ENCODE results near the gene MMD. TPM values are rescaled to one million over a fixed set of nuclear protein-coding genes. Genes with fewer than 3 reads are reported as not detected.
"Not testable (repeated sequence)": the region's sequence is repeated elsewhere in the genome, so short reads cannot be mapped to it uniquely, and the experiment has no call there.

The MMD gene
- total RNA-seq, 1 donor from 2014 or later, result 21.7 TPM

DNA sequence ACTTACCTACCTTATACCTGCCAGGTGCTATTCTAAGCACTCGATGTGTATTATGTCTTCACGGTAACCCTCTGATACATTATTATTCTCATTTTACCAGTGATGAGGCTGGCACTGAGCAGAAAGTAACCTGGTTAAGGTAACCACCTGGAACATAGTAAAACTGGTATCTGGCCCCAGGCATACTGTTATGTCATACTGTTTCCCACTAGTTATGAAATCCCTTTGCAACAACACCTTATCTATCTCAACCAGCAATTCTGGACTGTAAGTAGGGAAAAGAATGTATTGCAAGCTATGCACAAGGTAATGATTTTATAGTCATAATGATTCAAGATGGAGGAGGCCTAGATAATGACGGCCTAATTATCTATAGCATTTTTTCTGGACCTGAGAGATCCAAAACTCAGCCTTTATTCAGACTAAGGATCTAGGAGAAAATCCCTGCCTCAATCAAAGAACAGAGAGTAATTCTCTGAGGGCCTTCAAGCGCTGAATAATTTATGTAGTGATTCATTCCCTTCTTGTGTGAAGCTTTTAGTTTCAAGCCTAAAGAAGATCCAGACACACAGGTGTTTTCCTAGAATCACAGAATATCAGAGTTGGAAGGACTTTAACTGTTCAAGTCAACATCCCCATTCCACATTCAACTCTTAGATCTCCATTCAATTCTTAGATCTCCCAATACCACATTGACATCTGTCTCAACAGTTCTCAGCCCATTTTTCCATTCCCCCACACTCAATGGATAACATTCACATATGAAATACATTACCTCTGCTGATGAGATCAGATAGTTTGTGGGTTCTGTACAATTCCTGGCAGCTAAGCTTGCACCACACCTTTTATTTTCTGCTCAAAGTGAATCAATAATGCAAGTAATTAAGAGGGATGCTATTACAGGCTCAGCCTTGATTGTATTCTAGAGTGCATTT, 14.9 kb upstream of the MMD start:
- Mint-ChIP-seq H3K27me3 (peaks cover 2% of the 10 kb centered on the region), H3K4me1 (peaks cover 43% of the 10 kb centered on the region), H3K9me3 (peaks cover 4% of the 10 kb centered on the region), H3K4me3 (no peak overlapping the region), H3K27ac (peak overlapping the region; percentile 1), H3K36me3 (ENCODE audit: low read depth) (no peaks in the 10 kb centered on the region)
- DNase-seq, result no peak
- intact Hi-C loops (cut with micrococcal nuclease), result loop anchor here (2.0 kb wide), 1 partner anchor 22 kb away; no protein-coding TSS in a partner anchor

DNA sequence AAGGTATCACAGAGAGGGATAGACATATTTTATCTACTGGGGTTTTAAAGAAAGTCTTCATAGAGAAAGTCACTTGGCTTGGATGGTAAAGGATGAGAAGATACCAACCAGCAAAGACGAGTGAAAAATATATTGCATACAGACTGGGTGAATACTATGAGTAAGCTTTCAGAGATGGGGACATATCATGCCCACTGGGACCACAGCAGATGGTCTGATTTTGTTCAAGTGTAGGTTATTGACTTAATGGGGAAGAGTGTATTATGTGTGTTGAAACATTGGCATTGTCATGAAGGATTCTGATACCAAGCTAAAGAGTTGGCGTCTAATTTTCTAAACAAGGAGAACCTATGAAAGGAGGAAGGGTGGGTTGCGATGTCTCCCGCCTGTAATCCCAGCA, 13.8 kb upstream of the MMD start:
- H3K4me1 Mint-ChIP-seq, result peaks cover 45% of the 10 kb centered on the region
- DNase-seq, result no peak
- no peak overlapping the region for H3K27ac Mint-ChIP-seq
- no peaks in the 10 kb centered on the region for H3K36me3 Mint-ChIP-seq (ENCODE audit: low read depth)
- peaks cover 4% of the 10 kb centered on the region for H3K9me3 Mint-ChIP-seq
- peaks cover 1% of the 10 kb centered on the region for H3K27me3 Mint-ChIP-seq
- intact Hi-C loops (cut with micrococcal nuclease), result no loop called here
- no peak overlapping the region for H3K4me3 Mint-ChIP-seq

DNA sequence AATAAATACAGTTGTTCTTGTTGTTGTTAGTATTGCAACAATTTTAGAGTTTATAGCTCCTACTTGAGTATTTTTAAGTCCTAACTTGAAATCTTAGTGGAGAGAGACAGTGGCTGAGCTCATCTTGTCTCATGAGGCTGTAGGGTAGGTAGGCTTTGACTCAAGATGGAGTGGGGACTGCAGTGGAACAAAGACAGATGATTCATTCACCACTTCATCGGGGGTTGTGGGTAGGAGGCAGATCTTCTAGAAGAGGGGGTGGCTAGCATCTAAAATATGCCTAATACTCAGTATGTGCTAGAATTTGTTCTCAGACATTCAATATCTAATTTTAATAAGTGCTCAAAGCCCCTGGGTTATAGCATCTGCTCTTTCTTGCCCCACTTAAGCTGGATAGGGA, 13.1 kb upstream of the MMD start:
- H3K27me3 Mint-ChIP-seq, result peaks cover 1% of the 10 kb centered on the region
- no peak overlapping the region for H3K4me3 Mint-ChIP-seq
- H3K36me3 Mint-ChIP-seq (ENCODE audit: low read depth), result no peaks in the 10 kb centered on the region
- intact Hi-C loops (cut with micrococcal nuclease), result no loop called here
- peaks cover 4% of the 10 kb centered on the region for H3K9me3 Mint-ChIP-seq
- no peak for DNase-seq
- H3K27ac Mint-ChIP-seq, result no peak overlapping the region
- H3K4me1 Mint-ChIP-seq, result peaks cover 45% of the 10 kb centered on the region

DNA sequence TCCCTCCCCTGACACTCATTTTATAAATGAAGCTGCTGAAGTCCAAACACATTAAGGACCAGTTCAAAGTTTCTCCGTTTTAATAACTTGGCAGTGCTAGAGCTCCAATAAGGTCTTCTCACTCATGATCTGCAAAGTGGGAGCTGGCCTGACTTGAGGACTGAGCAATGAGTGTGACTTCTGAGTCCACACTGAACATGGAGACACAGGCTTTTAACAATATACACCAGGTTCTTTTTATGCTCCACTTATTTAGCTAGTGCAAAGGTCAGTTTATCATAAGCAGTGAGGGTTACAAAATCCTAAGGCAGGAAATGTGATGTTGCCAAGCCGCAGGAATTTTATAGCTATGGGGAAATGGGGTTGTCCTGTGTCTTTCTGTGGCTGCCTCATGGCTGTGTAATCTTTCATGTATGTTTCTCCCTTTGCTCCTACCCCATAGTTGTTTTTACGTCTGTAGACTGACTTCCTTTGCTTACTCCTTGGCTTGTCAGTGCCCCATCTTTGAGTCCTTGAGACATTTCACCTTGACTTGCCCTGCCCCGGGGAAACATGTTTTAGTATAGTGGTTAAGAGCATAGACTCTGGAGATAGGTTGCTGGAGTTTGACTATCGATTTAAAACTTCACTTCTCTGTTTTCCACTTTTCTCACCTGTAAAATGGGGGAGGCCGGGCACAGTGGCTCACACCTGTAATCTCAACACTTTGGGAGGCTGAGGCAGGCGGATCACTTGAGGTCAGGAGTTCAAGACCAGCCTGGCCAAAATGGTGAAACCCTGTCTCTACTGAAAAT, 12.2 kb upstream of the MMD start:
- Mint-ChIP-seq H3K27me3 (peaks cover 4% of the 10 kb centered on the region), H3K9me3 (peaks cover 4% of the 10 kb centered on the region), H3K4me3 (no peak overlapping the region), H3K4me1 (peaks cover 45% of the 10 kb centered on the region), H3K36me3 (ENCODE audit: low read depth) (no peaks in the 10 kb centered on the region), H3K27ac (no peak overlapping the region)
- intact Hi-C loops (cut with micrococcal nuclease), result no loop called here
- no peak for DNase-seq

DNA sequence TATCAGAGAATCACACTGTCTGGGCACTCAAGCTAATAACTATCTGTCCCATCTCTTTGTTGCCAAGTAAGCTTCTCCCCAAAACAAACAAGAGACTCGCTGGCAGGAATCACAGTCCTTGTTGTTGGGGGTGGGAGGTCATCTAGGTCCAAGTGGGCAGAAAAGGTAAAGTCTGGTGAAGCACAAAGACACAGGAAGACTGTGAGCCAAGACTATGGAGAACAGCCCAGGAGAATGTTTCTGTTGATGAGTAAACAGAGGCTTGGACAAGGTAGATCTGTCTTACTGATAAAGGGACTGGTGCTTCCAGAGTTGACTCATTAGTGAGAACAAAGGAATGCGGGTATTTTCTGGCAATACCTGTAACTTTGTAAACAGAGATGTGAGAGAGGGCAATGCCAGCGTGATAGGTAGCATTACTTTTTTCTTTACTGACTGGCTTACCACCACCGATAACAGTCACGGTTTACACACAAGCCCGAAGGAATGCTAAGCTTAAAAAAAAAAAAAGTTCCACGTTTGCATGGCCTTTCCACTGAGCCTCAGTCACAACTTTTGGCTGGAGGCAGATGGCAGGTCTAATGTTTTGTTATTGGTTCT, 11.5 kb upstream of the MMD start:
- Mint-ChIP-seq H3K4me1 (peaks cover 46% of the 10 kb centered on the region), H3K9me3 (peaks cover 4% of the 10 kb centered on the region), H3K27ac (peak overlapping the region; percentile 9), H3K27me3 (peaks cover 6% of the 10 kb centered on the region), H3K4me3 (peak overlapping the region; percentile 11), H3K36me3 (ENCODE audit: low read depth) (no peaks in the 10 kb centered on the region)
- intact Hi-C loops (cut with micrococcal nuclease), result no loop called here
- DNase-seq, result no peak

DNA sequence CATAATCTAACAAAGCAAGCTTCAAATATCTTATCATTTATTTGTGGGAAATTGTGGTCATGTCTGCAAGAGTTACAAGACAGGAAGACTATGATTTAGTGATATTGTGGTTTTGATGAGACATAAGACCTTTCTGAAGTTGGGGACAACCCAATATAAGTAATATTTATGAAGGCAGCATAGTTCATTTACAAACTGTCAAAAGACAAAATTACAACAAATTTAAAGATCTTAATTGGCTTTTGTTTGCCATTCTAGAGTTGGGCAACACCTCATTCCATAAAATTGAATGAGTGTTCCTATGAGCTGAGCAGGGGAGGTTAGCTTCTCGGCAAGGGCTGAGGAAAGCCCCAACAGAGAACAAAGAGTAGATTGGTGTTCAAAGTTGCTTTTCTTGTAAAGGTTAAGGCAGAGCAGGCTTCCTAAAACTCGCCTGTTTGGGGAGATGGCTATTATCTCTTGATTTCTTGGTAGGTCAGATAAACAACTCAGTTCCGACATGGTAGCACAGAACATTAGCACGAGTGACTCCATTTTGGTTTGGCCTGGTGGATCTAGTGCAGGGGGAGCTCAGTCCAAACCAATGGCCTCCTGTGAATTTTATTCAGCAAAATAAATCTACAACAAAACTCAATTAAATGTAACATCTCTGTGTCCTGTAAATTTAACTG, 10.9 kb upstream of the MMD start:
- Mint-ChIP-seq H3K27me3 (peaks cover 8% of the 10 kb centered on the region), H3K4me3 (peak overlapping the region; percentile 36), H3K36me3 (ENCODE audit: low read depth) (no peaks in the 10 kb centered on the region), H3K4me1 (peaks cover 43% of the 10 kb centered on the region), H3K9me3 (peaks cover 4% of the 10 kb centered on the region), H3K27ac (peak overlapping the region; percentile 76)
- intact Hi-C loops (cut with micrococcal nuclease), result no loop called here
- no peak for DNase-seq

DNA sequence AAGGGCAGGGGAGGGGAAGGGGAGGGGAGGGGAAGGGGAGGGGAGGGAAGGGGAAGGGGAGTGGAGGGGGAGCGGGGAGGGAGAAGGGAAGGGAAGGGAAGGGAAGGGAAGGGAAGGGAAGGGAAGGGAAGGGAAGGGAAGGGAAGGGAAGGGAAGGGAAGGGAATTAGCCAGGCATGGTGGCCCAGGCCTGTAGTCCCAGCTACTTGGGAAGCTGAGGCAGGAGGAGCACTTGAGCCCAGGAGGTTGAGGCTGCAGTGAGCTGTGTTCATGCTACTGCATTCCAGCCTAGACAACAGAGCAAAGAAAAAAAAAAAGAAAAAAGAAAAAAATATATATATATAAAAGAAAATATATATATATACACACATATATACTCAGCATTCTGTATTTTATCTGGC, 10.3 kb upstream of the MMD start:
- H3K4me3 Mint-ChIP-seq; DNase-seq; H3K27ac Mint-ChIP-seq; H3K9me3 Mint-ChIP-seq; intact Hi-C loops (cut with micrococcal nuclease); H3K36me3 Mint-ChIP-seq (ENCODE audit: low read depth): not testable (repeated sequence)
- Mint-ChIP-seq H3K4me1 (peaks cover 42% of the 10 kb centered on the region), H3K27me3 (peaks cover 11% of the 10 kb centered on the region)

DNA sequence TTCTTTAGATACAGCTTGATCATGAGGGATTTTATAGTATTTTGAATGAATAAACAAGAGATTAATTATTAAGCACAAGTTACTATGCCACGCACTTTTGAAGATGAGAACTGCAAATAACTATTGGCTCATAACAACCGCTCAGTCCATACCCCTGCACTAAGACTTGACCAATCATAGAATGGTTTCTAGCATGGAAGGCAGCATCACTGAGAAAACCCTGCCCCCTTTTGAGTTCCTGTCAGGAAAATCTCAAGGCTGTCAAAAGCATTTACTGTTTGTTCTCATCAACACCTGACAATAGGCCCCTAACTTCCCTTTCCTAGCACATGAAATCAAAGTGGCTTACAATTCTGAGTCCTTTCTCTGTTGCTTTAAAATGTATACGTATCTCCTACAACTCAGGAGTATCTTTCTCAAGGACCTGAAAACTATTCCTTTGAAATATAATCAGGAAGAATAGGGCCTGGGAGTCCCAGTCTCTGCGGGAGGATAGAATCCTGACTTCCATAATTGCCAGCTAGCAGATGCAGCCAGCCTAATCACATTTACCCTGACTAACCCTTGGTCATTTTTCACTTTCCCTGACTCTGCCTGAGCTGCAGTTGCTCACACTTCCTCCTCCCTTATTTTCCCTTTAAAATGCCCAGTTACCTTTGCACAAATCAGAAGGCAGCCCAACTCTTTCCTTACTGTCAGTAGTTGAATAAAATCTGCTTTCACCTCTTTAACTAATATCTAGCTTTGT, 9.1 kb upstream of the MMD start:
- Mint-ChIP-seq H3K9me3 (peaks cover 4% of the 10 kb centered on the region), H3K4me3 (no peak overlapping the region), H3K4me1 (peaks cover 36% of the 10 kb centered on the region), H3K27me3 (peaks cover 12% of the 10 kb centered on the region), H3K27ac (no peak overlapping the region), H3K36me3 (ENCODE audit: low read depth) (no peaks in the 10 kb centered on the region)
- intact Hi-C loops (cut with micrococcal nuclease), result no loop called here
- DNase-seq, result no peak

DNA sequence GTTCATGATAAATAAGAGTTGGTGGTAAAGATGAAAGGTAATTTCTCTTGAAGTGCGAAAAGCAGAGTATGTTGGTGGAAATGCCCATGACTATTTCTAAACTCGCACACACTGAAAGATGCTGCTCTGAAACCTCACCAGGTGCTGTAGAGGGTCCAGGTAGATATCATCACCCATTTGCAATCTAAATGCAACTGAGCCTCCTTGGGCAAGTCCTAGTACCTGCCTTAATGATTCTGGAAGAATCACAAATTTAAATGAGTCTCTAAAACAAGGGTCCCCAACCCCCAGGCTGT, 5.9 kb upstream of the MMD start:
- Mint-ChIP-seq H3K9me3 (no peaks in the 10 kb centered on the region), H3K4me3 (no peak overlapping the region), H3K36me3 (ENCODE audit: low read depth) (no peaks in the 10 kb centered on the region), H3K27me3 (peaks cover 35% of the 10 kb centered on the region), H3K4me1 (peaks cover 18% of the 10 kb centered on the region), H3K27ac (no peak overlapping the region)
- DNase-seq, result no peak
- intact Hi-C loops (cut with micrococcal nuclease), result loop anchor here (10.0 kb wide), 1 partner anchor 163 kb away; the partner anchor contains the start of gene HLF

DNA sequence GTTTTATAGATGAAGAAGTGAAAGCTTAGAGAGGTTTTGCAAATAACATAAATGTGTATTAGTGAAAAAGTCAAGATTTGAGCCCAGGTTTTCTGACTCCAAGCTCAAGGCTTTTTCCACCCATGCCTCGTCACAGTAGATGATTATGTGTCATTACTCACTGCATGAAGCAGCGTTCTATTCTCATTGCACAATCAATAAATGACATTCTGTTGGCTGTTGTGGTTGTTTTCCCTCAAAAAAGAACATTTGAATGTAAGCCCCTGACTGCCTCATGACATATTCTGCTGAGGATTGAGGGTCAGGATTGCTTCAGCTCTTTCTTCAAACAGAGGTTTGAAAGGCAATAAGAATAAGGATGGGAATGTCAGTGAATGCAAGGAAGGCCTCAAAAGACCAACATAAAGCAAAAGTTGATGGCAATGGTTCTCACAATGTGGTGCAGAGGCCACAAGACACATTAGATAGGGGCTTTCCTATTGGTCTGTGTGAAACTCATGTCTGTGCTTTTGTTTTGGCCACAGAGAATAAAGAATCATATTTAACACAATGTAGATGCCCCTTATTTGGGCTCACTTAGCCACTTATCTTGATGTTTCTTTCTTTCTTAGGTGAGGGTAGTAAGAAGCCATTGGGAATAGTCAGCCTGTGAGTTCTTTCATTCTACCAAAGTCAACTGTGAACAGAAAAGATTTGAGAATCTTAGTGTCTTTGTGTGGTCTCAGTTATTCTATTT, 5.4 kb upstream of the MMD start:
- peaks cover 38% of the 10 kb centered on the region for H3K27me3 Mint-ChIP-seq

DNA sequence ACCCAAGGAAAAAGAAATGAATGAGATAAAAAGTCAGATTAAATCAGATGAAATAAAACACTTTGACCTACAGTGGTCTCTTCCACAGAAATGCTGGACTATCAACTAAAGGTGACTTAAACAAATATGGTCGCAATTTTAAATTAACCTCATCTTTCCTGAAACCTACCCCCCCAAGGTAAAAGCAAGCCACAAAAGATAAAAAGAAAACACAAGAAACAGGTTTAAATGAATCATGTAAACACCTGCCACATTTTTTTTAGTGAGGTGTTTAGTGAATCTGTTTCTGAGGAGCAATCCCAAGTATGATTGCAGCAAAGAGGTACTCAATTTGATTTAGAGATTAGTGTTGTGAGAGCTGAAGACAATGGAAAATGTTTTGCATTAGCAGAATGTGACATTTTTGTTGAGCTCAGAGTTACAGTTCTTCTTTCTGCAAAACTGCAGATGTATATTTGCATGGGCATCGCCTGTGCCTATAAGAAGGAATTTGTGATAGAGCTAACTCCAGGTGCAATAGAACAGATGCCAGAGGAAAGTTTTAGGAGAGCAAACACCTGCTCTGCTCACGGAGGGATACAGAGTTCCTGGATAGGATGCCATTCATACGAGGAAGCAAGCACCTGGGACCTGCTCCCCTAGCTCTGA, 3.4 kb upstream of the MMD start:
- H3K4me3 Mint-ChIP-seq, result no peak overlapping the region
- intact Hi-C loops (cut with micrococcal nuclease), result loop anchor here (5.0 to 10.0 kb wide), 3 partner anchors 78 to 160 kb away; partner anchors contain the start of genes HLF and SMIM36
- H3K9me3 Mint-ChIP-seq, result no peaks in the 10 kb centered on the region
- peaks cover 17% of the 10 kb centered on the region for H3K4me1 Mint-ChIP-seq
- DNase-seq, result no peak
- peaks cover 37% of the 10 kb centered on the region for H3K27me3 Mint-ChIP-seq
- H3K36me3 Mint-ChIP-seq (ENCODE audit: low read depth), result peaks cover 1% of the 10 kb centered on the region
- H3K27ac Mint-ChIP-seq, result no peak overlapping the region

More for the DNA sequence above, 5.4 kb upstream of the MMD start:
- Mint-ChIP-seq H3K4me1 (peaks cover 16% of the 10 kb centered on the region), H3K4me3 (no peak overlapping the region), H3K27ac (no peak overlapping the region), H3K9me3 (no peaks in the 10 kb centered on the region), H3K36me3 (ENCODE audit: low read depth) (no peaks in the 10 kb centered on the region)
- DNase-seq, result no peak
- intact Hi-C loops (cut with micrococcal nuclease), result loop anchor here (10.0 kb wide), 1 partner anchor 162 kb away; the partner anchor contains the start of gene HLF

DNA sequence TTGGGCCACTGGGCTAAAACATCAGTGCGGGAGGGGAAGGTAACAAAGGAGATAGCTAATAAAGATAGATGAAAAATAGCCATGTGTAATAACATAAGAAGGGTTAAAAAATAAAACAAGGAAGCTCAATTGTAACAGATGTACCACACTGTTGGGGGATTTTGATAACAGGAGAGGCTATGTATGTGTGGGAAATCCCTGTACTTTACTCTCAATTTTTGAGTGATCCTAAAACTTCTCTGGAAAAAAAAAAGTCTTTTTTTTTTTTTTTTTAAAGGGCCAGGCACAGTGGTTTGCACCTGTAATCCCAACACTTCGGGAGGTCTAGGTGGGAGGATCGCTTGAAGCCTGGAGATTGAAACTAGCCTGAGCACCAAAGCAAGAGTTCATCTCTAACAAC, 1.9 kb upstream of the MMD start:
- Mint-ChIP-seq H3K36me3 (ENCODE audit: low read depth) (peaks cover 8% of the 10 kb centered on the region), H3K27me3 (peaks cover 35% of the 10 kb centered on the region), H3K4me3 (no peak overlapping the region), H3K9me3 (no peaks in the 10 kb centered on the region), H3K4me1 (peaks cover 32% of the 10 kb centered on the region), H3K27ac (no peak overlapping the region)
- DNase-seq, result no peak
- intact Hi-C loops (cut with micrococcal nuclease), result loop anchor here (5.0 to 10.0 kb wide), 3 partner anchors 76 to 159 kb away; partner anchors contain the start of genes HLF and SMIM36

Measured in activated CD4-positive, alpha-beta T cell treated with anti-CD3 and anti-CD28 coated beads, Interleukin-2, amount 10 ng/mL, durations not matched to agents 24 days and 14 days (primary cell).